Measurements from ENCODE around the gene MAN1A1.

MAN1A1 gene

GRCh38 chr6:119205911-119206618, 143.5 kb downstream of the MAN1A1 start:
- in situ Hi-C loops (cut with MboI; ENCODE audit: low sequenced_read_pairs) = no loop called here

GRCh38 chr6:119204719-119205118, 144.8 kb downstream of the MAN1A1 start:
- in situ Hi-C loops (cut with MboI; ENCODE audit: low sequenced_read_pairs) = no loop called here

GRCh38 chr6:119201480-119201879, 148.1 kb downstream of the MAN1A1 start:
- in situ Hi-C loops (cut with MboI; ENCODE audit: low sequenced_read_pairs) = no loop called here

- in situ Hi-C loops (cut with MboI; ENCODE audit: low sequenced_read_pairs) = no loop called here
These were observed 148.9 kb downstream of the MAN1A1 start for GRCh38 chr6:119200512-119201175.

GRCh38 chr6:119197271-119197670, 152.3 kb downstream of the MAN1A1 start:
- in situ Hi-C loops (cut with MboI; ENCODE audit: low sequenced_read_pairs) = no loop called here

- in situ Hi-C loops (cut with MboI; ENCODE audit: low sequenced_read_pairs) = no loop called here
These were observed 152.8 kb downstream of the MAN1A1 start for GRCh38 chr6:119196715-119197114.

- in situ Hi-C loops (cut with MboI; ENCODE audit: low sequenced_read_pairs) = no loop called here
These were observed 153.7 kb downstream of the MAN1A1 start for GRCh38 chr6:119195848-119196247.

GRCh38 chr6:119195204-119195603, 154.4 kb downstream of the MAN1A1 start:
- in situ Hi-C loops (cut with MboI; ENCODE audit: low sequenced_read_pairs) = no loop called here

GRCh38 chr6:119193707-119194106, 155.9 kb downstream of the MAN1A1 start:
- in situ Hi-C loops (cut with MboI; ENCODE audit: low sequenced_read_pairs) = no loop called here

GRCh38 chr6:119192200-119192599, 157.4 kb downstream of the MAN1A1 start:
- in situ Hi-C loops (cut with MboI; ENCODE audit: low sequenced_read_pairs) = no loop called here

GRCh38 chr6:119190176-119190575, 159.4 kb downstream of the MAN1A1 start:
- in situ Hi-C loops (cut with MboI; ENCODE audit: low sequenced_read_pairs) = no loop called here

GRCh38 chr6:119189498-119189897, 160.1 kb downstream of the MAN1A1 start:
- in situ Hi-C loops (cut with MboI; ENCODE audit: low sequenced_read_pairs) = no loop called here

- in situ Hi-C loops (cut with MboI; ENCODE audit: low sequenced_read_pairs) = no loop called here
These were observed 162.0 kb downstream of the MAN1A1 start for GRCh38 chr6:119187596-119187995.

- in situ Hi-C loops (cut with MboI; ENCODE audit: low sequenced_read_pairs) = no loop called here
These were observed 163.1 kb downstream of the MAN1A1 start for GRCh38 chr6:119186490-119186889.

- in situ Hi-C loops (cut with MboI; ENCODE audit: low sequenced_read_pairs) = no loop called here
These were observed 165.4 kb downstream of the MAN1A1 start for GRCh38 chr6:119184008-119184648.

GRCh38 chr6:119183457-119183856, 166.1 kb downstream of the MAN1A1 start:
- in situ Hi-C loops (cut with MboI; ENCODE audit: low sequenced_read_pairs) = no loop called here

GRCh38 chr6:119182875-119183274, 166.7 kb downstream of the MAN1A1 start:
- in situ Hi-C loops (cut with MboI; ENCODE audit: low sequenced_read_pairs) = no loop called here

GRCh38 chr6:119182216-119182803, 167.3 kb downstream of the MAN1A1 start:
- in situ Hi-C loops (cut with MboI; ENCODE audit: low sequenced_read_pairs) = no loop called here

GRCh38 chr6:119181046-119181445, 168.5 kb downstream of the MAN1A1 start:
- in situ Hi-C loops (cut with MboI; ENCODE audit: low sequenced_read_pairs) = no loop called here

GRCh38 chr6:119179842-119180241, 169.7 kb downstream of the MAN1A1 start:
- in situ Hi-C loops (cut with MboI; ENCODE audit: low sequenced_read_pairs) = no loop called here

- in situ Hi-C loops (cut with MboI; ENCODE audit: low sequenced_read_pairs) = no loop called here
These were observed 170.5 kb downstream of the MAN1A1 start for GRCh38 chr6:119179062-119179461.

GRCh38 chr6:119176445-119176844, 173.1 kb downstream of the MAN1A1 start:
- in situ Hi-C loops (cut with MboI; ENCODE audit: low sequenced_read_pairs) = no loop called here
